CD4-positive, alpha-beta T cell treated with Interleukin-15 for 4 hours (primary cell): ENCODE data around the gene TMPRSS4.

Experiments used
- DNase-seq: peaks from one replicate; pipeline ENCODE4 v3.0.0-alpha.2; 2020; ENCODE audit warnings: low spot score

TMPRSS4 gene

GRCh38 chr11:118076754-118077281 lies at the start of gene TMPRSS4:
TMPRSS4 (plus strand) TSS chr11:118077078; CDS start chr11:118077303, 225 bp downstream.
- DNase-seq, result no peak

- DNase-seq, result no peak
These were observed 49.2 kb upstream of the TMPRSS4 start for GRCh38 chr11:118027694-118028093.

- DNase-seq, result no peak
These were observed 48.3 kb upstream of the TMPRSS4 start for GRCh38 chr11:118028626-118029025.

- no peak for DNase-seq
These were observed 43.4 kb upstream of the TMPRSS4 start for GRCh38 chr11:118033443-118033842.

- DNase-seq, result peak; percentile 58
These were observed 34.7 kb upstream of the TMPRSS4 start for GRCh38 chr11:118042141-118042540.

GRCh38 chr11:118042796-118043195 lies 34.1 kb upstream of the TMPRSS4 start:
- peak; percentile 34 for DNase-seq

GRCh38 chr11:118045191-118045590 lies 31.7 kb upstream of the TMPRSS4 start:
- peak; percentile 62 for DNase-seq

- DNase-seq, result peak; percentile 75
These were observed 30.6 kb upstream of the TMPRSS4 start for GRCh38 chr11:118046051-118046963.

- no peak for DNase-seq
These were observed 29.7 kb upstream of the TMPRSS4 start for GRCh38 chr11:118046964-118047700.

GRCh38 chr11:118047749-118048148 lies 29.1 kb upstream of the TMPRSS4 start:
- DNase-seq, result no peak

GRCh38 chr11:118048472-118049370 lies 28.2 kb upstream of the TMPRSS4 start:
- DNase-seq, result no peak

GRCh38 chr11:118049771-118050170 lies 27.1 kb upstream of the TMPRSS4 start:
- DNase-seq, result no peak

GRCh38 chr11:118050208-118050891 lies 26.5 kb upstream of the TMPRSS4 start:
- no peak for DNase-seq

- DNase-seq, result no peak
These were observed 25.7 kb upstream of the TMPRSS4 start for GRCh38 chr11:118051136-118051610.

- peak; percentile 90 for DNase-seq
These were observed 25.0 kb upstream of the TMPRSS4 start for GRCh38 chr11:118051611-118052461.

GRCh38 chr11:118052581-118053206 lies 24.2 kb upstream of the TMPRSS4 start:
- DNase-seq, result no peak

GRCh38 chr11:118054712-118055640 lies 21.9 kb upstream of the TMPRSS4 start:
- no peak for DNase-seq

- no peak for DNase-seq
These were observed 20.9 kb upstream of the TMPRSS4 start for GRCh38 chr11:118055966-118056365.
